ENCODE measurements around the gene ERG. TPM values are rescaled to one million over a fixed set of nuclear protein-coding genes. Genes with fewer than 3 reads are reported as not detected.
A peak's percentile ranks its signal among the peaks of the same experiment; 100 is the strongest.

ERG gene
- 0.10 TPM in 1 of 2 replicates, not detected in the other for total RNA-seq (2014; rRNA removed; shearing (Covaris generic))

GRCh38 chr21:38498057-38498833 is at the start of gene ERG:
Gene ERG (minus strand): TSS chr21:38498477. CDS start chr21:38498380, 97 bp downstream.
- DNase-seq (ENCODE audit: low read depth) = no peak

DNA sequence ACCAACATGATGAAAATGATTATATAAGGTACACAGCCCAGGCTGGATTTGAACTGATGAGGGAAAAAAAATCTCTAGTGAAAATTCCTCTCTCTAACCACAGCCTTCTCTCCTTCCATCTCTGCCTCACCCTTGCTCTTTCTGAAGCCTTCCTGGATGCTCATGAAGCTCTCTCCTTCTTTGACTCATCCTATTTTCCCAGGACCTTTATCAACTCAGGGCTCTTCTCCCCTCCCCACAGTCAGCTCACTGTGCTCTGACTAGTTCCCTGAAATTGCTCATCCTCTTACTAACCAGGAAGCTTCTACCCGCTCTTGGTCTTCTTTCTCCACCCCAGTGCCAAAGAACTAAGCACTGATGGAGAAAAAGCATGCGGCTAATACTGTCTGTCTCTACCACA is 46.4 kb upstream of the ERG start:
- DNase-seq (ENCODE audit: low read depth) = peak; percentile 76

GRCh38 chr21:38542263-38542662 is 44.0 kb upstream of the ERG start:
- DNase-seq (ENCODE audit: low read depth) = no peak

GRCh38 chr21:38538353-38538752 is 40.1 kb upstream of the ERG start:
- DNase-seq (ENCODE audit: low read depth) = peak; percentile 25

DNA sequence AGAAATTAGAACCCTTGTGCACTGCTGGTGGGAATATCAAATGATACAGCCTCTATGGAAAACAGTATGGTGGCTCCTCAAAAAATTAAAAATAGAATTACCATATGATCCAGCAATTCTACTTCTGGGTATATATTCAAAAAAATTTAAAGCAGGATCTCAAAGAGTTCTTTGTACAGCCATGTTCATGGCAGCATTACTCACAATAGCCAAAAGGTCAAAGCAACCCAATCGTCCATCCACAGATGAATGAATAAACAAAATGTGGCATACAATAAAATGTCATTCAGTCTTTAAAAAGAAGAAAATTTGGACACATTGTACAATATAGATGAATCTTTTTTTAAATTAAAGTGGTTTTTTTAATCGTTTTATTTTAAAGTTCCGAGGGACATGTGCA is 36.3 kb upstream of the ERG start:
- no peak for DNase-seq (ENCODE audit: low read depth)

DNA sequence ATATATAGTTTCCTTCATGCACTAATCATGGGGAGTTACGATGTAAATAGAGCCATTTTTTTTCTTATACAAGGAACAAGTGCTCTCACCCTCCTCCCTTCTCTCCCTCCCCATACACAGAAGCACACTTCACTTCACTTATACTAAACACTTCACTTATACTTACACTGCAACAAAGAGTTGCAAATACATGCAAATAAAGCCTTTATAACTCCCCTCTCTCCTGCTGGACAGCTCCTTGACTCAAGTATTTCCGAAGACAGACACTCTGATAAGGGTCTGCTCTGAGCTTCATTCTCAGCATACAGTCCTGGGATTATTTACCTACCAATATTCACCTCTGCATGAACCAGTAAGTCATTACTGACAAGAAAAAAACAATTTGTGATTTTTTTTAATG is 35.6 kb upstream of the ERG start:
- no peak for DNase-seq (ENCODE audit: low read depth)

GRCh38 chr21:38531591-38531990 is 33.3 kb upstream of the ERG start:
- no peak for DNase-seq (ENCODE audit: low read depth)

GRCh38 chr21:38531039-38531541 is 32.8 kb upstream of the ERG start:
- DNase-seq (ENCODE audit: low read depth) = no peak

- DNase-seq (ENCODE audit: low read depth) = no peak
Measured at GRCh38 chr21:38527737-38528136, 29.5 kb upstream of the ERG start.

DNA sequence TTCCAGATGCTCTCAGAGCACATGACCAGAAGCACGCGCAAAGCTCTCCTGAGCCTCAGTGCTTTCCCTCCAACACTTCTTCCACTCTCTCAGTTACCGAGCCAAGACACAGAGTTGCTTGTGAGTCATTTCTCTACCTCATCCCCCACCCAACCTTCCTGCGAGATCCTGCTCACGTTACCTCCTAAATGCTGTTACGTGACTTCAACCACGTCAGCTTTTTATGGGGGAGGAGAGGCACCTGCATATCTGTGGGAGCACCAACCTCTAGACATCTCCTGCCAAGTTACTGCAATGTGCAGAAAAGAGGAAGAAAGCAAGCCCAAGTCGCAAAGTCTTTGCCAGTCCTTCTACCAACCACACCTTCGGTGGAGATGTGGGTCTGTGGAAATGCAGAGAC is 27.2 kb upstream of the ERG start:
- peak; percentile 83 for DNase-seq (ENCODE audit: low read depth)

DNA sequence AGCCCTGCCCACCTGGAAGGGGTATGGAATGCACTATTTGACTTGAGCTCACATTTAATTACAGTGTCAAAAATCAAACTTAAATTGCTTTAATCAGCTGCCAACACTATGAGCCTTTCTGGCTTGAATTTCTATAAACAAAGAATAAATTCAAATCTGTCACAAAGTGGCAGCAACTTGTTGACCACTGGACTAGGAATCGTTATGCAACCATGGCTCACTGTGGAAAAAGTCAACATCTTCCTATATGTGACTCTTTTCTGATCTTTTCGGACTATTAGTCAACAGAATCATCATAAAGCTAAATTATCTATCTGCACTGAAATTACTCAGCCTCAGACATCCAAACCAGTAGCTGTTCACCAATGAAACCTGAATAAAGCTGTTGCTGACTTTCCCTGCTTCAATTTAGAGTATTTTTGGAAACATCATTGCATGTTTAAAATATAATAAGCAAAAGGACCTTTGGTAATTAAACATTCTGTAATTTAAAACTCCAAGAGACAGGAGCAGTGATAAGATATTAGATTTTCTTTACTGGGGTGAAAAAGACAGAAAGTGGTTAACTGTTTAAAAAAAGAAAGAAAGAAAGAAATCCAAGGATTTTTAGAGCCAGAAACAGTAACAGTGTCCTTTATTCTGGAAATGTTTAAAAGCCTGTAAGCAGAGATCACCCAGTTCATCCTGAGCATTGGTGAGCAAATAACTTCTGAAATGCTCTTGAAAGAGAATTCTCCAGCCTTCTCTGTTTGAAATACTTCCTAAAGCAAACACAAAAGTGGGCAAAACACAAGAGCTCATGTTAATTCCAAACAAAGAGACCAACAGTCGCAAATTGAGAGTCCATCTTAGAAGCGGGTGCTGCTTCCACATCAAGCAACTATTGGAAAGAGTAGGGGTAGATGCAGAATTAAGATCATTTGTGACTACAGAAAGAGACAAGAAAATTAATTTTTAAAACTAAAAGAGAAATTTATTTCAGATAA is 26.2 kb upstream of the ERG start:
- DNase-seq (ENCODE audit: low read depth) = no peak

DNA sequence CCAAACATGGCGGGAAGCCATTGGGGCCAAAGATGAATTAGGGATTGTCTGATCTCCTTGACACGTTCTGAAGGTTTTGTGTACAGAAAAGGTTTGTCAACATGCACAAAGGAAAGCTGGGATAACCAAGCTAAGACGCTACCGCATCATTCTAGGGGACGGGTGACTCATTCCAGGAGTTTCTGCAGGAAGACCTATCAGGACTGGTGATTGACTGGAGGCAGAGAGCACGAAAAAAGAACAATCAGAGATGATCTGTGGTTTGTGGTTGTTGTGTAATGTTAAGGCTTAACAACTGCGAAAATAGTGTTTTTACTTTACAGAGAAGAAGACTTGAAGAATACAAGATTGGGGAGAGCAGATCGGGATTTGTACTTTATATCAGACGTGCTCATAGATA is 22.2 kb upstream of the ERG start:
- DNase-seq (ENCODE audit: low read depth) = peak; percentile 73

GRCh38 chr21:38511662-38512243 is 13.5 kb upstream of the ERG start:
- DNase-seq (ENCODE audit: low read depth) = peak; percentile 36

- DNase-seq (ENCODE audit: low read depth) = no peak
Measured at GRCh38 chr21:38511198-38511597, 12.9 kb upstream of the ERG start.

DNA sequence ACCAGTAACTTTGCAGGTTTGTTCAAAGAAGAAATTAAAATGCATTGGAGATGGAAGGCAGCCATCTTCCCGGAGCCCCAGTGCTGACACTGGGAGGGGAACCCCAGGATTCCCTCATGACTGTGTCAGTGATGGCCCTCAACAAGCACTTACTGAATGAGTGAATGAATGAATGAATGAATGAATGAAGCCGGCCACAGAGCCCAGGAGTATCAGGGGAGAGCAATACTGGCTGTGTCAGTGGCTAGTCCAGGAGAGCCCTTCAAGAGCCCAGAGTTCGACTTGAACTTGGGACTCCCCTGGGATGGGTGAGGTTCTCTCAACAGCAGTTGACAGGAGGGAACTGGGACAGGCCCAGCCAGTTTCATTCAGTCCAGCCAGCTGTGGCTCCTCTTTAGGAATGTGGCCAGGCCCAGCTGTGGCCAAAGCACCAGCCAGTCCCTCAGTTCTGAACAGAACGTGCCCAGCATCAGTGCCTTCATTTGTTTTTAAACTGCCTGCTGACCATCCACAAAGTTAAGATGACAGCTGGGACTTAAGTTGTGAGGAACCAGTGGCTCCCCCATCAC is 9.2 kb upstream of the ERG start:
- DNase-seq (ENCODE audit: low read depth) = no peak

- DNase-seq (ENCODE audit: low read depth) = peak; percentile 14
Measured at GRCh38 chr21:38506661-38507281, 8.5 kb upstream of the ERG start.

- peak; percentile 81 for DNase-seq (ENCODE audit: low read depth)
Measured at GRCh38 chr21:38505654-38506523, 7.6 kb upstream of the ERG start.

DNA sequence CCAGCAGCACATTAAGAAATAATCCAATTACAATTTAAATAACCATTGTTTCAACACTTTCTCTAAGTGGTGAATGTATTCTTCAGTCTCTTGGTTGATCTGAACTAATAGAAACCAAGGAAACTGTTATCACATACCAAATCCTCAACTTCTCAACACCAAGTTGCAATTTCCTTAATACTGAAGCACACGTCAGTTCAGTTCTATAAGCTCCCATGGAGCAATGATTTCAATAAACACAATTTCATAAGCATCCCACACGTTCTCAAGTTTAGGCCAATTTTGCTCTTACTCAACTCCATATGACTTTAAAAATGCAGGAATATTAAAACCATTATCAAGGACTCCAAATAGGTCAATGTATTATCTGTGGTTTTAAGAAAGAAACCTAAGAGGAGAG is 5.8 kb upstream of the ERG start:
- no peak for DNase-seq (ENCODE audit: low read depth)

GRCh38 chr21:38503583-38503982 is 5.3 kb upstream of the ERG start:
- DNase-seq (ENCODE audit: low read depth) = peak; percentile 87

DNA sequence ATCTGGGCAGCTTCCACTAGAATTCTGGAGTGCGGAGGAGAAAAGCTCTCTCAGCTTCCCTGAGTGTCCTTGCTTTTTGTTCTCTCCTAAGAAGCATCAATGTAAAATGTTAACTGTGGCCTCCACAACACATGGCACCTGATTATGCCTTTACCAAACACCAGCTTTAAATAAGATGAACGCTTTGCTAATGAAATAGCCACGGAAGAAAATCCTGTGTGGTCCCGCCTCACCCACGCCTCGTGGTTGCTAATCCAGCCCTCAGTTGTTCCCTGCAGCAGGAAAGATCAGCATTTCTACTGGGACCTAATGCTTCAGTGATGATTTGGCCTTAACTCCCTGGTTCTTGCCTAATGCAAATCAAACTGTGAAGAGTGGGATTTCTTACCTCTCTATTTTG is 1.8 kb upstream of the ERG start:
- no peak for DNase-seq (ENCODE audit: low read depth)

Measured in M059J (cell line).